GM12872 (cell line): ENCODE measurements around the gene WDR37.

Experiments
- CTCF ChIP-seq: IDR thresholded peaks from 3 replicates; pipeline ENCODE4 v1.5.1; 2011; ENCODE audit warnings: low read depth, mild to moderate bottlenecking, low read length, moderate library complexity; ENCODE audit not compliant: insufficient read depth

Gene WDR37

GRCh38 chr10:1094112-1095057 is 38.2 kb downstream of the WDR37 start:
- TF ChIP-seq CTCF, result no peak

GRCh38 chr10:1095498-1095897 is 39.3 kb downstream of the WDR37 start:
- TF ChIP-seq CTCF, result no peak

- no peak for TF ChIP-seq CTCF
These were observed 40.2 kb downstream of the WDR37 start for GRCh38 chr10:1096287-1096889.

GRCh38 chr10:1097436-1097835 is 41.3 kb downstream of the WDR37 start:
- TF ChIP-seq CTCF, result no peak

- TF ChIP-seq CTCF, result no peak
These were observed 44.0 kb downstream of the WDR37 start for GRCh38 chr10:1100143-1100542.

- no peak for TF ChIP-seq CTCF
These were observed 44.6 kb downstream of the WDR37 start for GRCh38 chr10:1100691-1101368.

GRCh38 chr10:1101946-1102345 is 45.8 kb downstream of the WDR37 start:
- TF ChIP-seq CTCF, result no peak
